SJSA1 (cell line): ENCODE results near the gene EPHX1. TPM values are rescaled to one million over a fixed set of nuclear protein-coding genes. Genes with fewer than 3 reads are reported as not detected.

Source experiments
- DNase-seq, 2 experiments: peaks; one replicate each; pipeline ENCODE4 v3.0.0-alpha.2; 2015 to 2020; ENCODE audit warnings: low spot score in 2 of 2, low read depth in 1 of 2
- H3K27ac ChIP-seq: fragments of 250-450 bp; sonication (Bioruptor Pico); 2 replicates; pipeline ENCODE4 v1.5.1; 2020; ENCODE audit warnings: mild to moderate bottlenecking, moderate library complexity
- H3K27me3 ChIP-seq: fragments of 250-450 bp; sonication (Bioruptor Pico); replicated peaks from 2 replicates; pipeline ENCODE4 v1.5.1; 2020; ENCODE audit warnings: mild to moderate bottlenecking, moderate library complexity
- H3K36me3 ChIP-seq: fragments of 250-450 bp; sonication (Bioruptor Pico); 2 replicates; pipeline ENCODE4 v1.5.1; 2020; ENCODE audit warnings: mild to moderate bottlenecking
- H3K4me1 ChIP-seq: fragments of 250-450 bp; sonication (Bioruptor Pico); replicated peaks from 2 replicates; pipeline ENCODE4 v1.6.1; 2021; ENCODE audit warnings: mild to moderate bottlenecking
- H3K4me3 ChIP-seq: fragments of 250-450 bp; sonication (Bioruptor Pico); 2 replicates; pipeline ENCODE4 v1.5.1; 2020; ENCODE audit warnings: mild to moderate bottlenecking
- H3K9me3 ChIP-seq: fragments of 250-450 bp; sonication (Bioruptor Pico); replicated peaks from 2 replicates; pipeline ENCODE4 v1.5.1; 2020; ENCODE audit warnings: mild to moderate bottlenecking
- total RNA-seq: library from RNA; depleted of rRNA; stranded (reverse); fragments of >200 nt; shearing (Covaris generic); gene quantifications from 2 replicates; pipeline ENCODE4 v1.2.3, GENCODE V29; 2014

Gene EPHX1
- total RNA-seq, 1 experiment from 2014 or later = 29.0 TPM

DNA sequence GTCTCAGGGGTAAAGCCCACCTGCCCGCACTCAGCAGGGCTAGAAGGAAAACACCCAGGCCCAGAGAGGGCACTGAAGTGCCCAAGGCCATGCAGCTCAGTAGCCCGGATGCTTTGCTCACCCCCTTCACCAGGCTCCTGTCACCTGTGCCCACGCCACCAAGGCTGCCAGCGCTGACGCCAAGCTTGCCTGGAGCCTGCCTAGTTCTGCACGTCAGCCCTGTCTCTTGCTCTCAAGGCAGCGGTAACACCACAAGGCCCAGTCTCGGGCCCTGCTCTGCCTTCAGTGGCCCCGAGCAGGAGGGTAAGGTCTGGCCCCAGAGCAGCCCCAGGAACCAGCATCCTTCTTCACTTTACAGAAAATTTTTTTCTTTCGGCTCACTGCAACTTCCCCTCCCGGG, 64.5 kb downstream of the EPHX1 start:
- DNase-seq = no peak
- Histone ChIP-seq H3K36me3 (peaks cover 80% of the 10 kb centered on the region), H3K4me1 (peaks cover 6% of the 10 kb centered on the region), H3K27me3 (no peaks in the 10 kb centered on the region), H3K4me3 (no peak overlapping the region), H3K9me3 (no peaks in the 10 kb centered on the region), H3K27ac (no peak overlapping the region)

- H3K4me3 ChIP-seq = no peak overlapping the region
- H3K9me3 ChIP-seq = no peaks in the 10 kb centered on the region
- H3K4me1 ChIP-seq = peaks cover 6% of the 10 kb centered on the region
- H3K36me3 ChIP-seq = peaks cover 78% of the 10 kb centered on the region
- H3K27ac ChIP-seq = no peak overlapping the region
- no peaks in the 10 kb centered on the region for H3K27me3 ChIP-seq
- no peak for DNase-seq
These were observed 65.3 kb downstream of the EPHX1 start for GRCh38 chr1:225875044-225875815.

DNA sequence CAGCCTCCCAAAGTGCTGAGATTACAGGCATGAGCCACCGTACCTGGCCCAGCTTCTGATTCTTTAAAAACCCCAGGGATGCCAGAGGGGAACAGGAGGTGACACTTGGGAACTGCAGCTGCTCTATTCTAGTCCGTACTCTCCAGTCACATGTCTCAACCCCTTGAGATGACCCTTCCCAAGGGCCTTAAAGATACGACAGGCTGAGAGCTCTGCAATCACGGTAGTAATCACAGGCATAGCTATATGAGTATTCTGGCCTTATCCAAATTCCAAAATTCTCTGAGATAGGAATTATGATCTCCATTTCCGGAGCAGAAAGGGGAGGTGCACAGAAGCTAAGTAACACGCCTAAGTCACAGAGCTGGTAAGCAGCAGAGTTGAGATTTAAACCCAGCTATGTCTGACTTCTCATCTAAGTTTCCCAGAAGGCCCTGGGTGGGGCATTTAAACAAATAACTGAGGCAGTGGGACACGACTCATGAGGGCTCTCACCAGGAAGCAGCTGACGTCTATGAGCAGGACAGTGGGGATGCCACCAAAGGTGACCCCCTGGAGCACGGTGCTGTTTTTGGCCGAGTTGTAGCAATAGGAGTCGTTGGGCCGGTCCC, 67.1 kb downstream of the EPHX1 start:
- peaks cover 66% of the 10 kb centered on the region for H3K36me3 ChIP-seq
- no peak for DNase-seq
- peaks cover 18% of the 10 kb centered on the region for H3K4me1 ChIP-seq
- no peak overlapping the region for H3K4me3 ChIP-seq
- H3K9me3 ChIP-seq = no peaks in the 10 kb centered on the region
- H3K27ac ChIP-seq = no peak overlapping the region
- H3K27me3 ChIP-seq = no peaks in the 10 kb centered on the region

DNA sequence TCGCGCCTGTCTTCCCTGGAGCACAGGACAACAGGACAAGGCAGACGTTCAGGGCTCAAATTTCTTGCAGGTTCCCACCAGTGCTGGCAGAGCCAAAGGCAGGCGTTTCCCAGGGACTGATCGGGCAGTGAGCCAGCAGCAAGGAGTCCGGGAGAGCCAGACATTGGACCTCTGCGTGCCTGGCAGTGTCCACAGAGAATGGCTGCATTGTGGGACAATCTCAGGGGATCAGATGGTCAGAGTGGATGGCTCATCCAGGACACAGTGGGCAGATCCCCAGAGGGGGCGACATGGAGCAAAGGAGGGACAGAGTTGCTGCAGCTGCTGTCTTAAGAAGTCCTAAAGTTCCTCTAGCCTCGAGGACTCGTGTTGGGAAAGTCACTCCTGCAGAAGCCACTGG, 67.7 kb downstream of the EPHX1 start:
- Histone ChIP-seq H3K36me3 (peaks cover 69% of the 10 kb centered on the region), H3K27me3 (no peaks in the 10 kb centered on the region), H3K27ac (no peak overlapping the region), H3K4me3 (no peak overlapping the region), H3K4me1 (peaks cover 18% of the 10 kb centered on the region), H3K9me3 (no peaks in the 10 kb centered on the region)
- DNase-seq = peak in 1 of 2 experiments; percentile 62

DNA sequence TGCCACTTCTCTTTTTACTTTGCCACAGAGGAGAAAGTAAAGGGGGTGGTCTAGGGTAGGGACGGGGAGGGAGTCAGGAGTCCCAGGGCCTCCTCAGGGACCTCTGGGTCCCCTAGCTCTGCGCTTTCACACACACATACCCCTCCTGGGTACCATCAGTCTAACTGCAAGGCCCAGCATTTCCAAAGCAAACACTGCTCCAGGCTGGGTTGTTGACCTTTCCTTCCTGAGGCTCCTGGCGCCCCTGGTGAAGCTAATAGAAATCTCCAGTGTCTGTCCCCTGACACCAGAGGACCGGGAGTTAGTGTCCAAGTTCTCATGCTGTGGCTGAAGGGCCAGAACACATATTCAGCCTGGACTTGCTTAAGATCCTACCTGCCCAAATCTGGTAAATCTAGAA, 68.4 kb downstream of the EPHX1 start:
- H3K27me3 ChIP-seq = no peaks in the 10 kb centered on the region
- no peak overlapping the region for H3K27ac ChIP-seq
- H3K4me3 ChIP-seq = no peak overlapping the region
- peaks cover 64% of the 10 kb centered on the region for H3K36me3 ChIP-seq
- DNase-seq = no peak
- H3K4me1 ChIP-seq = peaks cover 21% of the 10 kb centered on the region
- H3K9me3 ChIP-seq = no peaks in the 10 kb centered on the region

- no peak overlapping the region for H3K27ac ChIP-seq
- H3K4me1 ChIP-seq = peaks cover 23% of the 10 kb centered on the region
- peaks cover 50% of the 10 kb centered on the region for H3K36me3 ChIP-seq
- no peaks in the 10 kb centered on the region for H3K27me3 ChIP-seq
- no peaks in the 10 kb centered on the region for H3K9me3 ChIP-seq
- H3K4me3 ChIP-seq = no peak overlapping the region
- no peak for DNase-seq
These were observed 69.7 kb downstream of the EPHX1 start for GRCh38 chr1:225879521-225880221.

DNA sequence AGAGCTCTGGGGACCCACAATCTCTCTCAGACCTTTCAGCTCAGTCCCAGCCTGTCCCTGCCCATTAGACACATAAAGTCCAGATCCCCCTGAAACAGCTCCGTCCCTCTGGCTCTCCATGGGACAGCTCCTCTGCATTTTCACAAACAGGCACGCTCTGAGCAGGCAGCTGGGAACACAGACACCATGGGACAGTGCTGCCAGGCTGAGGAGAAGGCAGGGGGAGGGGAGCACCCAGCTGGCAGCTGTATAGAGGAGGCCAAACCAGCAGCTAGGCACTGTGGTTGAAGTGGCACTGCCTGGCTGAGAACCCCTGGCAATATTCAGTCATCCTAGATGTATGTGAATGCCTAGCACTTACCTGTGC, 70.3 kb downstream of the EPHX1 start:
- Histone ChIP-seq H3K27ac (no peak overlapping the region), H3K4me3 (no peak overlapping the region), H3K36me3 (peaks cover 45% of the 10 kb centered on the region), H3K4me1 (peaks cover 23% of the 10 kb centered on the region), H3K27me3 (no peaks in the 10 kb centered on the region), H3K9me3 (no peaks in the 10 kb centered on the region)
- DNase-seq = no peak

DNA sequence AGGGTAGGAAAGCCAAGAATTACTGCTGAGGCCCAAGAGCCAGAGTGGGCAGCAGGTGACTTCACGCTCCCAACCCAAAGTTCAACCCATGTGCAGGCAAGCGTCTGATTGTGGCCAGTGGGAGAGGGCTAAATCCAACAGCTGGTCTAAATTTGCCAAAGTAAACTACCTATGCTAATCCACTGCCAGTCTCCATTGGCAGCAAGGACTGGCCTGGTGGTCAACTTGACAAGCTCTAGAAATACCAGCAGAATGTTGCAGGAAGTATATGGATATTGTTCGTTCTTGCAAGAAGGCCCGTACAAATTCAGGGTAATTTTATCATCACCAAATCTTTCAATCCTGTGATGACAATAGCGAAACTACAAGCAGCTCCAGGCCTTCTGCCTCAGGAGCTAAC, 70.7 kb downstream of the EPHX1 start:
- no peak for DNase-seq
- peaks cover 23% of the 10 kb centered on the region for H3K4me1 ChIP-seq
- H3K27ac ChIP-seq = no peak overlapping the region; the same call in 1 of the 2 replicates
- peaks cover 40% of the 10 kb centered on the region for H3K36me3 ChIP-seq
- no peaks in the 10 kb centered on the region for H3K9me3 ChIP-seq
- no peaks in the 10 kb centered on the region for H3K27me3 ChIP-seq
- no peak overlapping the region for H3K4me3 ChIP-seq

GRCh38 chr1:225881081-225881958, 71.4 kb downstream of the EPHX1 start:
- Histone ChIP-seq H3K36me3 (peaks cover 36% of the 10 kb centered on the region), H3K4me3 (peak overlapping the region; percentile 72), H3K4me1 (peaks cover 23% of the 10 kb centered on the region), H3K9me3 (no peaks in the 10 kb centered on the region), H3K27me3 (no peaks in the 10 kb centered on the region), H3K27ac (peak overlapping the region; percentile 69)
- DNase-seq = peak; percentile 7 to 76

DNA sequence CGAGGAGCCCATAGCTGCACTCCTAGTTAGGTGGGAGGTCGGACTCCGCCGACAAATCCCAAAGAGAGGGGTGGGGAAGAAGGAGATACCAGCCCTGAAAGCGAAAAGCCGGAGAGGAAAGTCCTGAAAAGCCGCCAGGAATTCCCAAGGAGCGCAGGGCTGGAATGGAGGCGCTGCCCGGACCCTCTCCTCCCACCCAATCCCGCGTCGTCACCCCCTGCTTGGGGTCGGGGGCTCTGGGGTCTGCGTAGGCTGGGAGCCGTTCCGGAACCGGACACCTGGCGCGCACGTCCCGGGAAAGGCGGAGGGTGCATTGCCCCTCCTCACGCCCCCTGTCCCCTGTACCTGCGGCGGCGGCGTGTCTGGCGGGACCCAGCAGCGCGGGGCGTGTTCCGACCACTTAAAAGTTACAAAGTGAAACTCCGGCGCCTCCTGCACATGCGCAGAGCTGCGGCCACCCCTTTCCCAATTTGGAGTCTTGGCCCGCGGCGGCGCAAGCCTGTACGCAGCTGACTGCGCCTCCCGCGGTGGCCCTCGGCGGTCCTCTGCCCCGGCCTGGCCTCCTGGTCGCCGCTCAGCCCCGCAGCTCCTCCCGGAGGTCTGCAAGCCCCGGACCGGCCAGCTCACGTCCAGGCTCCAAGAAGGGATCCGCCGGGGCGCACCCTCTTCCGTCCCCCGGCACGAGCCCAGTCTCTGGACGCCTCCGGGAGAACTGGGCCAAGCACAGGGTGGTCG, 72.2 kb downstream of the EPHX1 start, which contains the start of gene TMEM63A:
TMEM63A (minus strand) TSS at position 422 of the 735 bp plus-strand sequence. CDS start 4,800 bp downstream, outside the sequence.
- H3K4me1 ChIP-seq = peaks cover 23% of the 10 kb centered on the region
- H3K9me3 ChIP-seq = no peaks in the 10 kb centered on the region
- DNase-seq = peak; percentile 86 to 95
- H3K27me3 ChIP-seq = no peaks in the 10 kb centered on the region
- H3K27ac ChIP-seq = peak within 1 kb of the TSS; percentile 69
- peak within 1 kb of the TSS; percentile 72 for H3K4me3 ChIP-seq
- peaks cover 28% of the 10 kb centered on the region for H3K36me3 ChIP-seq

DNA sequence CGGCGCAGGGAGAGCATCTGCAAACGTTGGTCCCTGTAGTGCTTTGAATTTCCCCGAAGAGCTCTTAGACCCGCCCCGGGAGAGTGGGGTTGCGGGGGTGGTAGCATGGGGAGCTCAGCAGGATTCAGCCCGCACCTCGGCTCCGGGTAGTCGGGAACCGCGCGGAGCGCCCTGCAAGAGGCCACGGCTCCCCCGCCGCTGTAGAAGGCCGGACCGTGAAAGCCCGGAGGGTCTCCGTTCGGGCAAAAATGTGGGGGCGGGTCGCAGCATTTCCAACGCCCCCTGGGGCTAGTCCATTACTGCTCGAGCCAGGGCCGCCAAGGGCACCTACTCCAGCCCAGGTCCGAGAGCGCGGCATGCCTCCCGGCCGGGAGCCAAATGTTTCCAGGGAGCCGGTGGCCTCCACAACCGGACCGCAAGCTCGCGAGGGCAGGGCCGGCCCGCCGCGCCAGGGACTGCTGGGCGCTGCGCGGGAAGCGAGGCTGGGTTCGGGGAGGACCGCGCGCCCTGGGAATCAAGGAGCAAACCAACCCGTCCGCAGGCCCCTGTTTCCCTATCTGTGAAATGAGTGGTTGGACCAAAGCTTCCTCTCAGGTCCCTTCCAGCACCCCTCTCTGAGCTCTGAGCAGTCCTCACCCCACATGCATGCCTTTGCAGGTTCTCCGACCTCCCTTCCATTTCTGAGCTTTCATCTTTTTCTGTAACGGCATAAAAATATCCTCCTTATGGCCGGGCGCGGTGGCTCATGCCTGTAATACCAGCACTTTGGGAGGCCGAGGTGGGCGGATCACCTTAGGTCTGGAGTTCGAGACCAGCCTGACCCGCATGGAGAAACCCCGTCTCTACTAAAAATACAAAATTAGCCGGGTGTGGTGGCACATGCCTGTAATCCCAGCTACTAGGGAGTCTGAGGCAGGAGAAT, 73.0 kb downstream of the EPHX1 start:
- DNase-seq = peak; percentile 62 to 72
- H3K4me3 ChIP-seq = peak overlapping the region; percentile 72
- no peaks in the 10 kb centered on the region for H3K27me3 ChIP-seq
- H3K9me3 ChIP-seq = no peaks in the 10 kb centered on the region
- peaks cover 20% of the 10 kb centered on the region for H3K36me3 ChIP-seq
- peak overlapping the region; percentile 69 for H3K27ac ChIP-seq
- peaks cover 16% of the 10 kb centered on the region for H3K4me1 ChIP-seq
